Gastrocnemius medialis (tissue), 4 donors: Measurements from ENCODE around the gene IL17RE.

Experiments used
- POLR2A ChIP-seq, 2 donors: fragments of 450-650 bp; IDR thresholded peaks; one replicate each; pipeline ENCODE4 v1.6.1; 2017; ENCODE audit warnings: antibody characterized with exemption in 2 of 2, mild to moderate bottlenecking in 2 of 2, moderate library complexity in 2 of 2
- TF ChIP-seq, protein P1 (sequence below), 5 experiments: fragments of 450-650 bp in 3 of 5; fragments of 200-600 bp in 2 of 5; sonication (generic) in 2 of 5; IDR thresholded peaks in 4 of 5; conservative IDR thresholded peaks in 1 of 5; 1 replicate in 4 of 5; 2 replicates in 1 of 5; pipeline ENCODE4 v1.5.1; 2016 to 2019; ENCODE audit warnings: antibody characterized with exemption in 5 of 5, mild to moderate bottlenecking in 3 of 5, moderate library complexity in 3 of 5

DNA sequence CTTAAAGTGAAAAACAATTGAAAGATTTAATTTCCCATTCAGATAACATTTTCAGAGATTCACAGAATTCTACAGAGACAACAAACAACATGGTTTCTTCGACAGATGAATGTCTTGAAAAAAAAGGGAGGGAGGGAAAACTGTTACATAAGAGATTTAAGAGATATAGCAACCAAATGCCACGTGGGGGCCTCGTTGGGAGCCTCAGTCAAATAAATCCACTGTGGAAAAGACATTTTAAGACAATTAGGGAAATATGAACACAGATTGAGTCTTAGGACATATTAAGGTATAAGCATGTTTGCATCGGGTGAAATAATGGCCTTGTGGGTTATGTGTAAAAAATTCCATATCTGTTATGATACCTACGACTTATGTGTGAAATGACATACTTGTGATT, 54.6 kb downstream of the IL17RE start:
- TF ChIP-seq, protein P1, sequence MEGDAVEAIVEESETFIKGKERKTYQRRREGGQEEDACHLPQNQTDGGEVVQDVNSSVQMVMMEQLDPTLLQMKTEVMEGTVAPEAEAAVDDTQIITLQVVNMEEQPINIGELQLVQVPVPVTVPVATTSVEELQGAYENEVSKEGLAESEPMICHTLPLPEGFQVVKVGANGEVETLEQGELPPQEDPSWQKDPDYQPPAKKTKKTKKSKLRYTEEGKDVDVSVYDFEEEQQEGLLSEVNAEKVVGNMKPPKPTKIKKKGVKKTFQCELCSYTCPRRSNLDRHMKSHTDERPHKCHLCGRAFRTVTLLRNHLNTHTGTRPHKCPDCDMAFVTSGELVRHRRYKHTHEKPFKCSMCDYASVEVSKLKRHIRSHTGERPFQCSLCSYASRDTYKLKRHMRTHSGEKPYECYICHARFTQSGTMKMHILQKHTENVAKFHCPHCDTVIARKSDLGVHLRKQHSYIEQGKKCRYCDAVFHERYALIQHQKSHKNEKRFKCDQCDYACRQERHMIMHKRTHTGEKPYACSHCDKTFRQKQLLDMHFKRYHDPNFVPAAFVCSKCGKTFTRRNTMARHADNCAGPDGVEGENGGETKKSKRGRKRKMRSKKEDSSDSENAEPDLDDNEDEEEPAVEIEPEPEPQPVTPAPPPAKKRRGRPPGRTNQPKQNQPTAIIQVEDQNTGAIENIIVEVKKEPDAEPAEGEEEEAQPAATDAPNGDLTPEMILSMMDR (IDR thresholded peaks at IDR 0.05 in 4 of 5, conservative IDR thresholded peaks at IDR 0.05 in 1 of 5) = no peak
- no peak for TF ChIP-seq POLR2A (IDR thresholded peaks at IDR 0.05)
